Measurements from ENCODE around the gene LPP.

The LPP gene

GRCh38 chr3:188380722-188381121 is 226.8 kb downstream of the LPP start:
- no peaks in the 10 kb centered on the region for H3K27me3 ChIP-seq (ENCODE audit: insufficient read depth, poor library complexity, severe bottlenecking)
- no peaks in the 10 kb centered on the region for H3K4me1 ChIP-seq (ENCODE audit: insufficient read depth, poor library complexity, severe bottlenecking)
- TF ChIP-seq, protein P1, sequence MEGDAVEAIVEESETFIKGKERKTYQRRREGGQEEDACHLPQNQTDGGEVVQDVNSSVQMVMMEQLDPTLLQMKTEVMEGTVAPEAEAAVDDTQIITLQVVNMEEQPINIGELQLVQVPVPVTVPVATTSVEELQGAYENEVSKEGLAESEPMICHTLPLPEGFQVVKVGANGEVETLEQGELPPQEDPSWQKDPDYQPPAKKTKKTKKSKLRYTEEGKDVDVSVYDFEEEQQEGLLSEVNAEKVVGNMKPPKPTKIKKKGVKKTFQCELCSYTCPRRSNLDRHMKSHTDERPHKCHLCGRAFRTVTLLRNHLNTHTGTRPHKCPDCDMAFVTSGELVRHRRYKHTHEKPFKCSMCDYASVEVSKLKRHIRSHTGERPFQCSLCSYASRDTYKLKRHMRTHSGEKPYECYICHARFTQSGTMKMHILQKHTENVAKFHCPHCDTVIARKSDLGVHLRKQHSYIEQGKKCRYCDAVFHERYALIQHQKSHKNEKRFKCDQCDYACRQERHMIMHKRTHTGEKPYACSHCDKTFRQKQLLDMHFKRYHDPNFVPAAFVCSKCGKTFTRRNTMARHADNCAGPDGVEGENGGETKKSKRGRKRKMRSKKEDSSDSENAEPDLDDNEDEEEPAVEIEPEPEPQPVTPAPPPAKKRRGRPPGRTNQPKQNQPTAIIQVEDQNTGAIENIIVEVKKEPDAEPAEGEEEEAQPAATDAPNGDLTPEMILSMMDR (IDR thresholded peaks at IDR 0.05; ENCODE audit: poor library complexity, severe bottlenecking) = no peak
- no peak for DNase-seq (ENCODE audit: low spot score)
- H3K36me3 ChIP-seq (ENCODE audit: low read depth) = no peaks in the 10 kb centered on the region
- no peak overlapping the region for H3K27ac ChIP-seq (ENCODE audit: poor library complexity, severe bottlenecking)
- H3K9me3 ChIP-seq (ENCODE audit: severe bottlenecking) = no peaks in the 10 kb centered on the region
- no peak for ATAC-seq (ENCODE audit: low read depth)
- H3K4me3 ChIP-seq (ENCODE audit: severe bottlenecking) = no peak overlapping the region

GRCh38 chr3:188383748-188384147 is 229.8 kb downstream of the LPP start:
- Histone ChIP-seq H3K9me3 (ENCODE audit: severe bottlenecking) (no peaks in the 10 kb centered on the region), H3K36me3 (ENCODE audit: low read depth) (no peaks in the 10 kb centered on the region), H3K4me3 (ENCODE audit: severe bottlenecking) (no peak overlapping the region), H3K4me1 (ENCODE audit: insufficient read depth, poor library complexity, severe bottlenecking) (peaks cover 12% of the 10 kb centered on the region), H3K27ac (ENCODE audit: poor library complexity, severe bottlenecking) (no peak overlapping the region), H3K27me3 (ENCODE audit: insufficient read depth, poor library complexity, severe bottlenecking) (no peaks in the 10 kb centered on the region)
- DNase-seq (ENCODE audit: low spot score) (no peak), ATAC-seq (ENCODE audit: low read depth) (no peak)
- TF ChIP-seq, protein P1 (IDR thresholded peaks at IDR 0.05; ENCODE audit: poor library complexity, severe bottlenecking) = no peak

GRCh38 chr3:188385295-188385694 is 231.3 kb downstream of the LPP start:
- Histone ChIP-seq H3K27ac (ENCODE audit: poor library complexity, severe bottlenecking) (peak overlapping the region; percentile 5), H3K4me1 (ENCODE audit: insufficient read depth, poor library complexity, severe bottlenecking) (peaks cover 23% of the 10 kb centered on the region), H3K9me3 (ENCODE audit: severe bottlenecking) (no peaks in the 10 kb centered on the region), H3K4me3 (ENCODE audit: severe bottlenecking) (no peak overlapping the region), H3K27me3 (ENCODE audit: insufficient read depth, poor library complexity, severe bottlenecking) (no peaks in the 10 kb centered on the region), H3K36me3 (ENCODE audit: low read depth) (no peaks in the 10 kb centered on the region)
- TF ChIP-seq, protein P1 (IDR thresholded peaks at IDR 0.05; ENCODE audit: poor library complexity, severe bottlenecking) = no peak
- no peak for DNase-seq (ENCODE audit: low spot score)
- no peak for ATAC-seq (ENCODE audit: low read depth)

GRCh38 chr3:188389711-188390342 is 235.9 kb downstream of the LPP start:
- no peaks in the 10 kb centered on the region for H3K27me3 ChIP-seq (ENCODE audit: insufficient read depth, poor library complexity, severe bottlenecking)
- H3K9me3 ChIP-seq (ENCODE audit: severe bottlenecking) = no peaks in the 10 kb centered on the region
- H3K4me3 ChIP-seq (ENCODE audit: severe bottlenecking) = no peak overlapping the region
- TF ChIP-seq, protein P1 (IDR thresholded peaks at IDR 0.05; ENCODE audit: poor library complexity, severe bottlenecking) = no peak
- peaks cover 25% of the 10 kb centered on the region for H3K4me1 ChIP-seq (ENCODE audit: insufficient read depth, poor library complexity, severe bottlenecking)
- DNase-seq (ENCODE audit: low spot score) (no peak), ATAC-seq (ENCODE audit: low read depth) (peak; percentile 69)
- H3K27ac ChIP-seq (ENCODE audit: poor library complexity, severe bottlenecking) = peak overlapping the region; percentile 64
- H3K36me3 ChIP-seq (ENCODE audit: low read depth) = no peaks in the 10 kb centered on the region

DNA sequence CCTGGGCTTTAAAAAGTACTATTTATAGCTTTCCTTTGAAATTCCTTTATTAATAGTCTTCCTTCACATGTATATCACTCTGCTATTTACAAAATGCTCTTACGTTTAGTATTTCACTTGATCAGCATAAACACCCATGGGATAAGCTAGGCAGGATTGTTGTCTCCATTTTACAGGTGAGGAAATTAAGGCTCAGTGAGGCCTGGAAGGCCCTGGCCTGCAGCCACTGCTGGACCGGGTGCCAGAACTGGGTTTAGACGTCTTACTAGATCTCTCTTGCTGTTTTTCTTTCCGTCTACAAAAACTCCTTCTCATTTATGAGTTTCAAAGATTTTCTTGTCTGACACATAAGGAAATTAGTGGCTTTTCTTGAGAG is 236.4 kb downstream of the LPP start:
- Histone ChIP-seq H3K36me3 (ENCODE audit: low read depth) (no peaks in the 10 kb centered on the region), H3K27ac (ENCODE audit: poor library complexity, severe bottlenecking) (peak overlapping the region; percentile 64), H3K9me3 (ENCODE audit: severe bottlenecking) (no peaks in the 10 kb centered on the region), H3K27me3 (ENCODE audit: insufficient read depth, poor library complexity, severe bottlenecking) (no peaks in the 10 kb centered on the region), H3K4me1 (ENCODE audit: insufficient read depth, poor library complexity, severe bottlenecking) (peaks cover 25% of the 10 kb centered on the region), H3K4me3 (ENCODE audit: severe bottlenecking) (no peak overlapping the region)
- DNase-seq (ENCODE audit: low spot score) (no peak), ATAC-seq (ENCODE audit: low read depth) (no peak)
- TF ChIP-seq, protein P1 (IDR thresholded peaks at IDR 0.05; ENCODE audit: poor library complexity, severe bottlenecking) = no peak
